ENCODE measurements around the gene LYPLA2.

- TF ChIP-seq EZH2phosphoT487 (IDR thresholded peaks at IDR 0.05; ENCODE audit: insufficient read depth, low read depth) (no peak), EZH2 (IDR thresholded peaks at IDR 0.05; ENCODE audit: insufficient read depth, poor library complexity, severe bottlenecking) (no peak)
Observed at GRCh38 chr1:23772049-23772853, 18.7 kb upstream of the LYPLA2 start.

Data from GM23248 (cell line).